ENCODE measurements around the gene TSSK2. TPM values are rescaled to one million over a fixed set of nuclear protein-coding genes. Genes with fewer than 3 reads are reported as not detected.

The TSSK2 gene
- total RNA-seq, 1 experiment from 2014 or later = not detected

DNA sequence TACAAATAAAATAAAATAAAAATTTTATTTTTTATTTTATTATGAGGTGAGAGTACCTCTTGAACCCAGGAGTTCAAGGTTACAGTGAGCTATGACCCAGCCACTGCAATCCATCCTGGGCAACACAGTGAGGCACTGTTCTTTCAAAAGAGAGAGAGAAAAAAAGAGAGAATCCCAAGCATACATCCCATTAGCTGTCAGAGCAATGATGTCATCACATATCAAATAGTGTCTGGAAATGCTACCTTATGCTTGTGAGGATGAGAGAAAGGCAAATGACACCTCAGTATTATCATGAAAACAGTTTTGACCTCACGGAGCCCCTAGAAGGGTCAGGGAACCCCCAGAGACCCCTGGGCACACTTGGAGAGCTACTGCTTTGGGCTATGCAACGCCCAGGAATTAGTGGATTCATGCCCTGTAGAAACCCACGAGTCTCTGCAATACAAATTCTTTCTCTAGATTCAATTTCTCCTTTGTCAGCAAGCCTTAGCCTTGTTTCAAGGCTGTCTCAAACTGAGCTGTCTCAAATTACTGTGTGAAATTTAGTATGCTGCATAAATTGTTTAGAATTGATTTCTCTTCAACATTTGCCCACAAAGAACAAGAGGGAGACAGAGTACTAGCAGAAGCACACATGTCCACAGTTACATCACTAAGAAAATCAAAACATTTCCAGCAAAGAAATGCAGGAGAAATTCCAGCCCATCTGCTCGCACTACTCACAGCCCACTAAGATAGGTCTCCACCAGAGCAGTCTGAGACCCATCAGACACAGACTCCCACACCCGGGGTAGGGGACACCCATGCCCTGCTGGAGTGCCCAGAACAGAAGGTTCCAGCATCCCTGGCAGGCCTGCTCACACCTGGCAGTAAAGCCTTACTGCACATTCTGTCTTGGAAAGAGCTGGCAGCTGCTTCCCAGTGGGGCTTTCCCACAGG is 27.0 kb upstream of the TSSK2 start:
- H3K27me3 ChIP-seq (ENCODE audit: control insufficient read depth, insufficient read depth, low read length) = no peaks in the 10 kb centered on the region
- H3K27ac ChIP-seq (ENCODE audit: low read length) = no peak overlapping the region
- ATAC-seq = no peak
- BruUV-seq (replicated peaks) = no TSS peak
- no peak for TF ChIP-seq SIN3A (IDR thresholded peaks at IDR 0.05; ENCODE audit: borderline replicate concordance, insufficient read depth, low read depth, low read length)
- TF ChIP-seq, protein P1, sequence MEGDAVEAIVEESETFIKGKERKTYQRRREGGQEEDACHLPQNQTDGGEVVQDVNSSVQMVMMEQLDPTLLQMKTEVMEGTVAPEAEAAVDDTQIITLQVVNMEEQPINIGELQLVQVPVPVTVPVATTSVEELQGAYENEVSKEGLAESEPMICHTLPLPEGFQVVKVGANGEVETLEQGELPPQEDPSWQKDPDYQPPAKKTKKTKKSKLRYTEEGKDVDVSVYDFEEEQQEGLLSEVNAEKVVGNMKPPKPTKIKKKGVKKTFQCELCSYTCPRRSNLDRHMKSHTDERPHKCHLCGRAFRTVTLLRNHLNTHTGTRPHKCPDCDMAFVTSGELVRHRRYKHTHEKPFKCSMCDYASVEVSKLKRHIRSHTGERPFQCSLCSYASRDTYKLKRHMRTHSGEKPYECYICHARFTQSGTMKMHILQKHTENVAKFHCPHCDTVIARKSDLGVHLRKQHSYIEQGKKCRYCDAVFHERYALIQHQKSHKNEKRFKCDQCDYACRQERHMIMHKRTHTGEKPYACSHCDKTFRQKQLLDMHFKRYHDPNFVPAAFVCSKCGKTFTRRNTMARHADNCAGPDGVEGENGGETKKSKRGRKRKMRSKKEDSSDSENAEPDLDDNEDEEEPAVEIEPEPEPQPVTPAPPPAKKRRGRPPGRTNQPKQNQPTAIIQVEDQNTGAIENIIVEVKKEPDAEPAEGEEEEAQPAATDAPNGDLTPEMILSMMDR (IDR thresholded peaks at IDR 0.05) = no peak
- TF ChIP-seq TCF7L2 (IDR thresholded peaks at IDR 0.05; ENCODE audit: low read depth, low read length) = no peak
- TF ChIP-seq, protein P2, sequence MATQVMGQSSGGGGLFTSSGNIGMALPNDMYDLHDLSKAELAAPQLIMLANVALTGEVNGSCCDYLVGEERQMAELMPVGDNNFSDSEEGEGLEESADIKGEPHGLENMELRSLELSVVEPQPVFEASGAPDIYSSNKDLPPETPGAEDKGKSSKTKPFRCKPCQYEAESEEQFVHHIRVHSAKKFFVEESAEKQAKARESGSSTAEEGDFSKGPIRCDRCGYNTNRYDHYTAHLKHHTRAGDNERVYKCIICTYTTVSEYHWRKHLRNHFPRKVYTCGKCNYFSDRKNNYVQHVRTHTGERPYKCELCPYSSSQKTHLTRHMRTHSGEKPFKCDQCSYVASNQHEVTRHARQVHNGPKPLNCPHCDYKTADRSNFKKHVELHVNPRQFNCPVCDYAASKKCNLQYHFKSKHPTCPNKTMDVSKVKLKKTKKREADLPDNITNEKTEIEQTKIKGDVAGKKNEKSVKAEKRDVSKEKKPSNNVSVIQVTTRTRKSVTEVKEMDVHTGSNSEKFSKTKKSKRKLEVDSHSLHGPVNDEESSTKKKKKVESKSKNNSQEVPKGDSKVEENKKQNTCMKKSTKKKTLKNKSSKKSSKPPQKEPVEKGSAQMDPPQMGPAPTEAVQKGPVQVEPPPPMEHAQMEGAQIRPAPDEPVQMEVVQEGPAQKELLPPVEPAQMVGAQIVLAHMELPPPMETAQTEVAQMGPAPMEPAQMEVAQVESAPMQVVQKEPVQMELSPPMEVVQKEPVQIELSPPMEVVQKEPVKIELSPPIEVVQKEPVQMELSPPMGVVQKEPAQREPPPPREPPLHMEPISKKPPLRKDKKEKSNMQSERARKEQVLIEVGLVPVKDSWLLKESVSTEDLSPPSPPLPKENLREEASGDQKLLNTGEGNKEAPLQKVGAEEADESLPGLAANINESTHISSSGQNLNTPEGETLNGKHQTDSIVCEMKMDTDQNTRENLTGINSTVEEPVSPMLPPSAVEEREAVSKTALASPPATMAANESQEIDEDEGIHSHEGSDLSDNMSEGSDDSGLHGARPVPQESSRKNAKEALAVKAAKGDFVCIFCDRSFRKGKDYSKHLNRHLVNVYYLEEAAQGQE (IDR thresholded peaks at IDR 0.05; ENCODE audit: insufficient read depth in 1 of 2, low read depth in 2 of 2, low read length in 1 of 2) = no peak
- no peak for TF ChIP-seq POLR2AphosphoS5 (IDR thresholded peaks at IDR 0.05; ENCODE audit: low read depth, low read length)
- DNase-seq (ENCODE audit: low read depth, low spot score) = no peak
- no peaks in the 10 kb centered on the region for H3K36me3 ChIP-seq (ENCODE audit: control insufficient read depth, insufficient read depth, low read length)
- H3K9me3 ChIP-seq (ENCODE audit: control insufficient read depth, insufficient read depth, low read depth, low read length) = no peaks in the 10 kb centered on the region
- CTCF ChIA-PET = no interaction called here
- POLR2A ChIA-PET = no interaction called here
- H3K4me3 ChIP-seq (ENCODE audit: low read depth in 2 of 2, low read length in 2 of 2) = no peak overlapping the region
- in situ Hi-C loops (cut with HindIII; ENCODE audit: low pct_unique_long_range_greater_than_20kb, low sequenced_read_pairs) = no loop called here
- no peaks in the 10 kb centered on the region; the same call in 1 of the 2 replicates for H3K4me1 ChIP-seq (ENCODE audit: control insufficient read depth, insufficient read depth, low read length)
- intact Hi-C loops (cut with micrococcal nuclease; ENCODE audit: unreplicated experiment) = no loop called here

DNA sequence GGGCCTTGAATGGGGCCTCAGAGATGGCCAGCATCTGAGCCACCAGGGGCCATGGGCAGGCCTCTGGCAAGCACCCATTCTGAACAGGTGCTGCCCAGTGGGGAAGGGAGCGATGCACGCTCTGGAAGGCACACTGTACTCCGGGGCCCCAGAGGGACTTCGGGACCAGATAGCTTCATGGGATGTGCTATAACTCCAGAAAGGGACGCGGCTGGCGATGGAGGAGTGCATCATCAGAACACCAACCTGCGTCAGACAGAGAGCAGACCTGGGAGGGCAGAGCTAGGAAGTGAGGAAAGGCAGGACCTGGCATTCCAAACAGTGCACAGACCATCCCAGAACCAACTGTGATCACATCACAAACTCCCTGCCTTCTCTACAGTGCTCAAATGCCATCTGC is 25.7 kb upstream of the TSSK2 start:
- no peaks in the 10 kb centered on the region for H3K27me3 ChIP-seq (ENCODE audit: control insufficient read depth, insufficient read depth, low read length)
- intact Hi-C loops (cut with micrococcal nuclease; ENCODE audit: unreplicated experiment) (no loop called here), in situ Hi-C loops (cut with HindIII; ENCODE audit: low pct_unique_long_range_greater_than_20kb, low sequenced_read_pairs) (no loop called here)
- TF ChIP-seq, protein P2 (IDR thresholded peaks at IDR 0.05; ENCODE audit: insufficient read depth in 1 of 2, low read depth in 2 of 2, low read length in 1 of 2) = no peak
- TF ChIP-seq POLR2AphosphoS5 (IDR thresholded peaks at IDR 0.05; ENCODE audit: low read depth, low read length) = no peak
- TF ChIP-seq TCF7L2 (IDR thresholded peaks at IDR 0.05; ENCODE audit: low read depth, low read length) = no peak
- TF ChIP-seq, protein P1 (IDR thresholded peaks at IDR 0.05) = no peak
- no peak for TF ChIP-seq SIN3A (IDR thresholded peaks at IDR 0.05; ENCODE audit: borderline replicate concordance, insufficient read depth, low read depth, low read length)
- no peaks in the 10 kb centered on the region for H3K9me3 ChIP-seq (ENCODE audit: control insufficient read depth, insufficient read depth, low read depth, low read length)
- POLR2A ChIA-PET = no interaction called here
- ATAC-seq = no peak
- BruUV-seq (replicated peaks) = no TSS peak
- no peak overlapping the region for H3K27ac ChIP-seq (ENCODE audit: low read length)
- no peaks in the 10 kb centered on the region for H3K36me3 ChIP-seq (ENCODE audit: control insufficient read depth, insufficient read depth, low read length)
- no peak for DNase-seq (ENCODE audit: low read depth, low spot score)
- CTCF ChIA-PET = interaction anchor here (0.5 kb wide), 1 partner anchor 117 kb away, joined by 3 read pairs; no protein-coding TSS in a partner anchor
- no peak overlapping the region for H3K4me3 ChIP-seq (ENCODE audit: low read depth in 2 of 2, low read length in 2 of 2)
- H3K4me1 ChIP-seq (ENCODE audit: control insufficient read depth, insufficient read depth, low read length) = no peaks in the 10 kb centered on the region; the same call in 1 of the 2 replicates
